Myocyte (in vitro differentiated cells): ENCODE data around the gene GSTO1. TPM values are rescaled to one million over a fixed set of nuclear protein-coding genes. Genes with fewer than 3 reads are reported as not detected.
A peak's percentile ranks its signal among the peaks of the same experiment; 100 is the strongest.

Experiments used
- DNase-seq: peaks from one replicate; pipeline ENCODE4 v3.0.0-alpha.2; 2012; ENCODE audit warnings: low read depth
- microRNA counts: library from miRNA; unstranded; fragments of <30 nt; microRNA quantifications from one replicate; lab custom pipeline; 2016
- microRNA-seq: library from miRNA; unstranded; fragments of <30 nt; microRNA quantifications from one replicate; pipeline ENCODE4, GENCODE V29; 2016
- total RNA-seq: library from RNA; depleted of rRNA; stranded (reverse); fragments of >200 nt; gene quantifications from 2 replicates; pipeline ENCODE4 v1.2.3, GENCODE V29; 2014

GSTO1 gene
- total RNA-seq, 1 donor from 2014 or later: 53.2 TPM

- DNase-seq: no peak
Measured at GRCh38 chr10:104303594-104304355, 49.1 kb downstream of the GSTO1 start.

- no peak for DNase-seq
Measured at GRCh38 chr10:104304356-104304745, 49.7 kb downstream of the GSTO1 start.

- DNase-seq: no peak
Measured at GRCh38 chr10:104304927-104305326, 50.2 kb downstream of the GSTO1 start.

- DNase-seq: no peak
Measured at GRCh38 chr10:104306897-104307296, 52.2 kb downstream of the GSTO1 start.

- DNase-seq: no peak
Measured at GRCh38 chr10:104307576-104308438, 53.1 kb downstream of the GSTO1 start.

GRCh38 chr10:104308439-104308903, 53.8 kb downstream of the GSTO1 start:
- DNase-seq: no peak

GRCh38 chr10:104309980-104310978, 55.6 kb downstream of the GSTO1 start:
- DNase-seq: peak; percentile 98

- no peak for DNase-seq
Measured at GRCh38 chr10:104311184-104311720, 56.6 kb downstream of the GSTO1 start.

GRCh38 chr10:104314591-104315485, 60.1 kb downstream of the GSTO1 start:
- no peak for DNase-seq

- DNase-seq: no peak
Measured at GRCh38 chr10:104315486-104315921, 60.8 kb downstream of the GSTO1 start.

GRCh38 chr10:104316321-104317099, 61.8 kb downstream of the GSTO1 start:
- no peak for DNase-seq

MicroRNAs encoded within 50 kb of the gene (microRNA counts, 767-probe panel; counts per million panel counts)
- microRNA hsa-miR-609 (lab: Ali Mortazavi, UCI): not detected

Small RNA genes within 50 kb of the gene (microRNA-seq; reads per million reads assigned to microRNA genes)
- gene MIR4482: not detected
- gene MIR609: not detected

Other genes starting within 250 kb of the GSTO1 start
- gene COL17A1, start 169.0 kb upstream of the GSTO1 start, total RNA-seq: 0.03 and 0.16 TPM in 2 replicates
- 5.5 and 6.6 TPM in 2 replicates for gene SFR1, start 132.7 kb upstream of the GSTO1 start, total RNA-seq
- gene CFAP43, start 22.5 kb upstream of the GSTO1 start, total RNA-seq: not detected in 2 replicates
- not detected in 2 replicates for gene GSTO2, start 14.3 kb downstream of the GSTO1 start, total RNA-seq
- 4.4 and 5.2 TPM in 2 replicates for gene ITPRIP, start 83.6 kb downstream of the GSTO1 start, total RNA-seq
- 0.56 and 0.62 TPM in 2 replicates for gene CFAP58, start 98.9 kb downstream of the GSTO1 start, total RNA-seq